ENCODE measurements around the gene ARPC5L.

DNA sequence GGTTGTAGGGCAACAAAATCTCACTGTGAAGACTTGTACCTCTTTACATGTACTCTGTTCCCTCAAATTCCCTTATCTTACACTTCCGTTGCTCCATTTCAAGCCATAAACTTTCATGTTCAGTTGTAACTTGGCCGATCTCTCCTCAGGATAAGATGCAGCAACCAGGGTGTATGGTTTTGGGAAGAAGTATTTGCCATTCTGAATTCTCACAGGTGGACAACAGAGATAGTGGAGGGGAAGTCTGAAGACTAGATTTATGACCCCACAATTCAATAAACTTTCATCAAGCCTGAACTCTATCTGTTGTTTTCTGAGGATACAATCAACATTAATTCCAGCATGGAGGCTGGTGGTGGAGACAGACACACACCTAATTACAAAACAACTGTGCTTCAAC, 51.4 kb downstream of the ARPC5L start:
- TF ChIP-seq, protein P1, sequence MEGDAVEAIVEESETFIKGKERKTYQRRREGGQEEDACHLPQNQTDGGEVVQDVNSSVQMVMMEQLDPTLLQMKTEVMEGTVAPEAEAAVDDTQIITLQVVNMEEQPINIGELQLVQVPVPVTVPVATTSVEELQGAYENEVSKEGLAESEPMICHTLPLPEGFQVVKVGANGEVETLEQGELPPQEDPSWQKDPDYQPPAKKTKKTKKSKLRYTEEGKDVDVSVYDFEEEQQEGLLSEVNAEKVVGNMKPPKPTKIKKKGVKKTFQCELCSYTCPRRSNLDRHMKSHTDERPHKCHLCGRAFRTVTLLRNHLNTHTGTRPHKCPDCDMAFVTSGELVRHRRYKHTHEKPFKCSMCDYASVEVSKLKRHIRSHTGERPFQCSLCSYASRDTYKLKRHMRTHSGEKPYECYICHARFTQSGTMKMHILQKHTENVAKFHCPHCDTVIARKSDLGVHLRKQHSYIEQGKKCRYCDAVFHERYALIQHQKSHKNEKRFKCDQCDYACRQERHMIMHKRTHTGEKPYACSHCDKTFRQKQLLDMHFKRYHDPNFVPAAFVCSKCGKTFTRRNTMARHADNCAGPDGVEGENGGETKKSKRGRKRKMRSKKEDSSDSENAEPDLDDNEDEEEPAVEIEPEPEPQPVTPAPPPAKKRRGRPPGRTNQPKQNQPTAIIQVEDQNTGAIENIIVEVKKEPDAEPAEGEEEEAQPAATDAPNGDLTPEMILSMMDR (IDR thresholded peaks at IDR 0.05; ENCODE audit: poor library complexity), result no peak
- no peak for TF ChIP-seq EZH2phosphoT487 (IDR thresholded peaks at IDR 0.05; ENCODE audit: low read depth, severe bottlenecking, unreplicated experiment)
- no peak for TF ChIP-seq EZH2 (IDR thresholded peaks at IDR 0.05; ENCODE audit: borderline replicate concordance)
